A549 (cell line): ENCODE results near the gene LAPTM5. TPM values are rescaled to one million over a fixed set of nuclear protein-coding genes. Genes with fewer than 3 reads are reported as not detected.

ENCODE experiments used
- ATAC-seq, 2 experiments: fragments of 200-7000 bp in 1 of 2; fragments of >200 bp in 1 of 2; cut with Nextera tagmentation in 1 of 2; cut with Tn5 transposase in 1 of 2; 3 replicates each; pipeline versions ENCODE4 v1.8.0 to v1.9.1; 2018 to 2020; ENCODE audit warnings: mild to moderate bottlenecking in 1 of 2, moderate library complexity in 1 of 2
- CTCF ChIA-PET: fragments of 300-600 bp; sonication (Branson Sonifier 250); formaldehyde crosslinking; extraction: SDS; loops from one replicate; lab custom pipeline; 2021; ENCODE audit warnings: antibody characterized with exemption, inconsistent platforms; lab: Yijun Ruan, JAX
- POLR2A ChIA-PET: fragments of 350-600 bp; formaldehyde crosslinking; extraction: SDS; loops from one replicate; lab custom pipeline; 2021; ENCODE audit warnings: antibody characterized with exemption, inconsistent platforms; lab: Yijun Ruan, JAX
- DNase-seq, 2 experiments: peaks; one replicate each; pipeline versions ENCODE4 v3.0.0 to v3.0.0-alpha.2; 2011 to 2016; ENCODE audit warnings: low read depth in 1 of 2, low spot score in 1 of 2
- FAIRE-seq: peaks from 2 replicates; lab custom pipeline; 2011; peaks lifted over from hg19 to GRCh38; lab: Jason Lieb, UNC
- H3K27ac ChIP-seq, 2 experiments: fragments of >200 bp; sonication (Bioruptor Twin); formaldehyde crosslinking; 3 replicates each; pipeline ENCODE4 v1.5.1; 2016 to 2017
- H3K4me1 ChIP-seq: fragments of >200 bp; sonication (Bioruptor Twin); formaldehyde crosslinking; 3 replicates; pipeline ENCODE4 v1.6.1; 2016
- H3K4me2 ChIP-seq: fragments of >200 bp; sonication (Bioruptor Twin); formaldehyde crosslinking; 3 replicates; pipeline ENCODE4 v1.6.1; 2016
- H3K4me3 ChIP-seq: fragments of >200 bp; sonication (Bioruptor Twin); formaldehyde crosslinking; 3 replicates; pipeline ENCODE4 v1.5.1; 2016
- H3K9me3 ChIP-seq: fragments of >200 bp; sonication (Bioruptor Twin); formaldehyde crosslinking; 3 replicates; pipeline ENCODE4 v1.6.1; 2016
- CBX8 ChIP-seq: fragments of 200-600 bp; sonication (generic); IDR thresholded peaks from 2 replicates; pipeline ENCODE4 v1.6.1; 2016
- CHD2 ChIP-seq: fragments of 150-350 bp; IDR thresholded peaks from 2 replicates; pipeline ENCODE4 v1.6.1; 2014; ENCODE audit warnings: low read length; ENCODE audit not compliant: partially characterized antibody
- EHF ChIP-seq: fragments of 250-450 bp; sonication (Bioruptor Pico); IDR thresholded peaks from 2 replicates; pipeline ENCODE4 v1.5.0; 2020; ENCODE audit warnings: mild to moderate bottlenecking
- ESRRA ChIP-seq: fragments of 150-350 bp; IDR thresholded peaks from 2 replicates; pipeline ENCODE4 v1.6.1; 2014; ENCODE audit warnings: mild to moderate bottlenecking, low read length, borderline replicate concordance
- FOSL2 ChIP-seq, 2 experiments: fragments of 450-650 bp in 1 of 2; fragments of >200 bp in 1 of 2; sonication (Bioruptor Twin) in 1 of 2; formaldehyde crosslinking; IDR thresholded peaks; 2 replicates each; pipeline versions ENCODE4 v1.5.0 to v1.6.1; 2016 to 2020; ENCODE audit warnings: mild to moderate bottlenecking in 1 of 2, moderate library complexity in 1 of 2
- GATA3 ChIP-seq: IDR thresholded peaks from 2 replicates; pipeline ENCODE4 v1.6.1; 2012; ENCODE audit warnings: borderline replicate concordance
- HEYL ChIP-seq: fragments of 250-450 bp; sonication (Bioruptor Pico); IDR thresholded peaks from 2 replicates; pipeline ENCODE4 v1.8.0; 2021; ENCODE audit warnings: mild to moderate bottlenecking, moderate library complexity
- HOXB13 ChIP-seq: fragments of 250-450 bp; sonication (Bioruptor Pico); IDR thresholded peaks from 2 replicates; pipeline ENCODE4 v1.5.0; 2020; ENCODE audit warnings: low read depth, mild to moderate bottlenecking, moderate library complexity
- JUN ChIP-seq, 2 experiments: fragments of >200 bp; sonication (Bioruptor Twin); formaldehyde crosslinking; IDR thresholded peaks; 2 replicates in 1 of 2; 3 replicates in 1 of 2; pipeline ENCODE4 v1.6.1; 2016 to 2017
- KDM1A ChIP-seq: fragments of 200-600 bp; sonication (generic); IDR thresholded peaks from 2 replicates; pipeline ENCODE4 v1.6.1; 2016; ENCODE audit warnings: low read depth, mild to moderate bottlenecking
- KDM5A ChIP-seq: fragments of 200-600 bp; sonication (generic); IDR thresholded peaks from 2 replicates; pipeline ENCODE4 v1.6.1; 2016; ENCODE audit warnings: antibody characterized with exemption, mild to moderate bottlenecking
- MAFK ChIP-seq: fragments of 450-650 bp; IDR thresholded peaks from 2 replicates; pipeline ENCODE4 v1.6.1; 2014; ENCODE audit not compliant: partially characterized antibody
- MAZ ChIP-seq: fragments of 150-350 bp; IDR thresholded peaks from 2 replicates; pipeline ENCODE4 v1.6.1; 2014; ENCODE audit warnings: antibody characterized with exemption, low read depth, low read length, borderline replicate concordance
- MYC ChIP-seq: IDR thresholded peaks from 2 replicates; pipeline ENCODE4 v1.6.1; 2012; ENCODE audit warnings: mild to moderate bottlenecking, inconsistent platforms, low read length, improper control_type of control experiment, borderline replicate concordance
- NPAS2 ChIP-seq: fragments of 250-450 bp; sonication (Bioruptor Pico); IDR thresholded peaks from 2 replicates; pipeline ENCODE4 v1.8.0; 2022; ENCODE audit warnings: mild to moderate bottlenecking, moderate library complexity, borderline replicate concordance
- NR3C1 ChIP-seq: fragments of >200 bp; sonication (Bioruptor Twin); formaldehyde crosslinking; IDR thresholded peaks from 3 replicates; pipeline ENCODE4 v1.6.1; 2017
- PHF8 ChIP-seq: fragments of 200-600 bp; sonication (generic); IDR thresholded peaks from 2 replicates; pipeline ENCODE4 v1.6.1; 2016; ENCODE audit warnings: low read depth, mild to moderate bottlenecking, antibody characterized with exemption, moderate library complexity, borderline replicate concordance
- POLR2AphosphoS2 ChIP-seq: conservative IDR thresholded peaks from 2 replicates; pipeline ENCODE4 v1.6.1; 2012; ENCODE audit warnings: low read length, improper control_type of control experiment, inconsistent platforms
- RAD21 ChIP-seq, 2 experiments: fragments of >200 bp in 1 of 2; sonication (Bioruptor Twin) in 1 of 2; formaldehyde crosslinking in 1 of 2; IDR thresholded peaks in 1 of 2; conservative IDR thresholded peaks in 1 of 2; 2 replicates in 1 of 2; 3 replicates in 1 of 2; pipeline ENCODE4 v1.6.1; 2012 to 2018; ENCODE audit warnings: inconsistent platforms in 1 of 2
- RARB ChIP-seq: fragments of 250-450 bp; sonication (Bioruptor Pico); IDR thresholded peaks from 2 replicates; pipeline ENCODE4 v1.8.0; 2021; ENCODE audit warnings: mild to moderate bottlenecking, moderate library complexity
- RCOR1 ChIP-seq: fragments of 150-350 bp; IDR thresholded peaks from 2 replicates; pipeline ENCODE4 v1.6.1; 2014; ENCODE audit warnings: antibody characterized with exemption, low read length, low read depth
- RFX5 ChIP-seq: fragments of 450-650 bp; IDR thresholded peaks from 2 replicates; pipeline ENCODE4 v1.7.1; 2014; ENCODE audit warnings: antibody characterized with exemption, mild to moderate bottlenecking, moderate library complexity
- SMC3 ChIP-seq: fragments of >200 bp; sonication (Bioruptor Twin); formaldehyde crosslinking; IDR thresholded peaks from 3 replicates; pipeline ENCODE4 v1.6.1; 2018; ENCODE audit warnings: inconsistent platforms
- TFCP2L1 ChIP-seq: fragments of 250-450 bp; sonication (Bioruptor Pico); IDR thresholded peaks from 2 replicates; pipeline ENCODE4 v1.5.0; 2021; ENCODE audit warnings: mild to moderate bottlenecking
- ZC3H11A ChIP-seq: fragments of 450-650 bp; IDR thresholded peaks from 2 replicates; pipeline ENCODE4 v1.6.1; 2014; ENCODE audit warnings: antibody characterized with exemption, mild to moderate bottlenecking
- ZSCAN20 ChIP-seq: fragments of 250-450 bp; sonication (Bioruptor Pico); IDR thresholded peaks from 2 replicates; pipeline ENCODE4 v1.8.0; 2022; ENCODE audit warnings: mild to moderate bottlenecking, moderate library complexity
- WGBS: methylation state at CpG from one replicate; pipeline ENCODE4 v1.1.6; 2017; ENCODE audit errors: missing lambda C conversion rate; 5-methylcytosine and 5-hydroxymethylcytosine counted together
- polyA plus RNA-seq, 4 experiments: library from polyadenylated mRNA; depleted of rRNA in 3 of 4; stranded (reverse); fragments of >200 nt; fragmentation: RNase III in 1 of 4; extraction: RNeasy Plus Mini Kit Qiagen cat#74134 plus additional on column Dnase treatment in 1 of 4; gene quantifications; 2 replicates in 3 of 4; 3 replicates in 1 of 4; pipeline ENCODE4 v1.2.3, GENCODE V29; 2011 to 2017
- TF ChIP-seq, protein P1 (sequence below): fragments of 250-450 bp; sonication (Bioruptor Pico); IDR thresholded peaks from 2 replicates; pipeline ENCODE4 v1.5.0; 2020; ENCODE audit warnings: low read depth, mild to moderate bottlenecking, moderate library complexity
- TF ChIP-seq, protein P2 (sequence below): fragments of 250-450 bp; sonication (Bioruptor Pico); IDR thresholded peaks from 2 replicates; pipeline ENCODE4 v1.5.0; 2021; ENCODE audit warnings: mild to moderate bottlenecking, moderate library complexity, borderline replicate concordance
- TF ChIP-seq, protein P3 (sequence below): fragments of >200 bp; sonication (Bioruptor Twin); formaldehyde crosslinking; IDR thresholded peaks from 3 replicates; pipeline ENCODE4 v1.5.1; 2016
- TF ChIP-seq, protein P4 (sequence below): fragments of >200 bp; sonication (Bioruptor Twin); formaldehyde crosslinking; IDR thresholded peaks from 3 replicates; pipeline ENCODE4 v1.6.1; 2016

The LAPTM5 gene
- polyA plus RNA-seq, 2 of the 4 experiments (the other 2 are of a cell fraction) = 0.06 to 0.22 TPM

DNA sequence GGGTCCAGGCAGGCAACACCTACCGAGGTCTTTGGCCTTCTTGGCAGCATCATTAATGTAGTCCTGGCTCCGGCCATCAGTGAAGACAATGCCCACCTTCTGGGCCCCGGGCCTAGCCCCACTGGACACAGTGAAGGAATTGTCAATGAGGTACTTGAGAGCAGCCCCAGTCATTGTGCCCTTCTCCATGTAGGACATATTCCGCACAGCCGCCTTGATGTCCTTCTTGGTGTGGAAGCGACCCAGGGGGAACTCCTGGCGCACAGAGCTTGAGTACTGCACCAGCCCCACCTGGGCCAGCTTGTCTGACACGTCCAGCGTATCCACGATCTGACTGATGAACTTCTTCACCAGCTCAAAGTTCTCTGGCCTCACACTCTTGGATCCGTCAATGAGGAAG lies 41.7 kb downstream of the LAPTM5 start:
- FAIRE-seq (no peak), ATAC-seq (no peak), DNase-seq (no peak)
- TF ChIP-seq NR3C1 (no peak), ZSCAN20 (CRISPR knock-in tag) (no peak), ZC3H11A (no peak), KDM5A (no peak), SMC3 (no peak), TFCP2L1 (CRISPR knock-in tag) (no peak), MYC (no peak), MAZ (no peak), GATA3 (no peak), KDM1A (no peak), RFX5 (no peak), NPAS2 (CRISPR knock-in tag) (no peak), HOXB13 (CRISPR knock-in tag) (no peak), ESRRA (no peak), RCOR1 (no peak)
- TF ChIP-seq, protein P1, sequence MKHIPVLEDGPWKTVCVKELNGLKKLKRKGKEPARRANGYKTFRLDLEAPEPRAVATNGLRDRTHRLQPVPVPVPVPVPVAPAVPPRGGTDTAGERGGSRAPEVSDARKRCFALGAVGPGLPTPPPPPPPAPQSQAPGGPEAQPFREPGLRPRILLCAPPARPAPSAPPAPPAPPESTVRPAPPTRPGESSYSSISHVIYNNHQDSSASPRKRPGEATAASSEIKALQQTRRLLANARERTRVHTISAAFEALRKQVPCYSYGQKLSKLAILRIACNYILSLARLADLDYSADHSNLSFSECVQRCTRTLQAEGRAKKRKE (CRISPR knock-in tag) = no peak
- TF ChIP-seq, protein P2, sequence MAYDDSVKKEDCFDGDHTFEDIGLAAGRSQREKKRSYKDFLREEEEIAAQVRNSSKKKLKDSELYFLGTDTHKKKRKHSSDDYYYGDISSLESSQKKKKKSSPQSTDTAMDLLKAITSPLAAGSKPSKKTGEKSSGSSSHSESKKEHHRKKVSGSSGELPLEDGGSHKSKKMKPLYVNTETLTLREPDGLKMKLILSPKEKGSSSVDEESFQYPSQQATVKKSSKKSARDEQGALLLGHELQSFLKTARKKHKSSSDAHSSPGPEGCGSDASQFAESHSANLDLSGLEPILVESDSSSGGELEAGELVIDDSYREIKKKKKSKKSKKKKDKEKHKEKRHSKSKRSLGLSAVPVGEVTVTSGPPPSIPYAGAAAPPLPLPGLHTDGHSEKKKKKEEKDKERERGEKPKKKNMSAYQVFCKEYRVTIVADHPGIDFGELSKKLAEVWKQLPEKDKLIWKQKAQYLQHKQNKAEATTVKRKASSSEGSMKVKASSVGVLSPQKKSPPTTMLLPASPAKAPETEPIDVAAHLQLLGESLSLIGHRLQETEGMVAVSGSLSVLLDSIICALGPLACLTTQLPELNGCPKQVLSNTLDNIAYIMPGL = no peak
- TF ChIP-seq, protein P3, sequence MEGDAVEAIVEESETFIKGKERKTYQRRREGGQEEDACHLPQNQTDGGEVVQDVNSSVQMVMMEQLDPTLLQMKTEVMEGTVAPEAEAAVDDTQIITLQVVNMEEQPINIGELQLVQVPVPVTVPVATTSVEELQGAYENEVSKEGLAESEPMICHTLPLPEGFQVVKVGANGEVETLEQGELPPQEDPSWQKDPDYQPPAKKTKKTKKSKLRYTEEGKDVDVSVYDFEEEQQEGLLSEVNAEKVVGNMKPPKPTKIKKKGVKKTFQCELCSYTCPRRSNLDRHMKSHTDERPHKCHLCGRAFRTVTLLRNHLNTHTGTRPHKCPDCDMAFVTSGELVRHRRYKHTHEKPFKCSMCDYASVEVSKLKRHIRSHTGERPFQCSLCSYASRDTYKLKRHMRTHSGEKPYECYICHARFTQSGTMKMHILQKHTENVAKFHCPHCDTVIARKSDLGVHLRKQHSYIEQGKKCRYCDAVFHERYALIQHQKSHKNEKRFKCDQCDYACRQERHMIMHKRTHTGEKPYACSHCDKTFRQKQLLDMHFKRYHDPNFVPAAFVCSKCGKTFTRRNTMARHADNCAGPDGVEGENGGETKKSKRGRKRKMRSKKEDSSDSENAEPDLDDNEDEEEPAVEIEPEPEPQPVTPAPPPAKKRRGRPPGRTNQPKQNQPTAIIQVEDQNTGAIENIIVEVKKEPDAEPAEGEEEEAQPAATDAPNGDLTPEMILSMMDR = no peak
- TF ChIP-seq, protein P4, sequence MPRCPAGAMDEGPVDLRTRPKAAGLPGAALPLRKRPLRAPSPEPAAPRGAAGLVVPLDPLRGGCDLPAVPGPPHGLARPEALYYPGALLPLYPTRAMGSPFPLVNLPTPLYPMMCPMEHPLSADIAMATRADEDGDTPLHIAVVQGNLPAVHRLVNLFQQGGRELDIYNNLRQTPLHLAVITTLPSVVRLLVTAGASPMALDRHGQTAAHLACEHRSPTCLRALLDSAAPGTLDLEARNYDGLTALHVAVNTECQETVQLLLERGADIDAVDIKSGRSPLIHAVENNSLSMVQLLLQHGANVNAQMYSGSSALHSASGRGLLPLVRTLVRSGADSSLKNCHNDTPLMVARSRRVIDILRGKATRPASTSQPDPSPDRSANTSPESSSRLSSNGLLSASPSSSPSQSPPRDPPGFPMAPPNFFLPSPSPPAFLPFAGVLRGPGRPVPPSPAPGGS = no peak
- ChIA-PET CTCF (interaction anchor here (0.6 to 1.7 kb wide), 4 partner anchors 8 to 1479 kb away, joined by 3 to 8 read pairs (median 4); partner anchors contain the start of gene PTPRU), POLR2A (no interaction called here)
- Histone ChIP-seq H3K4me1 (peaks cover 5% of the 10 kb centered on the region; the same call in 2 of the 3 replicates), H3K9me3 (0 out of 3 replicates have a peak, but pooled peaks cover 2% of the 10 kb centered on the region), H3K4me3 (no peak overlapping the region), H3K4me2 (no peak overlapping the region), H3K27ac (no peak overlapping the region)
- WGBS = 70% methylated on average over 5 of the region's 11 CpGs

DNA sequence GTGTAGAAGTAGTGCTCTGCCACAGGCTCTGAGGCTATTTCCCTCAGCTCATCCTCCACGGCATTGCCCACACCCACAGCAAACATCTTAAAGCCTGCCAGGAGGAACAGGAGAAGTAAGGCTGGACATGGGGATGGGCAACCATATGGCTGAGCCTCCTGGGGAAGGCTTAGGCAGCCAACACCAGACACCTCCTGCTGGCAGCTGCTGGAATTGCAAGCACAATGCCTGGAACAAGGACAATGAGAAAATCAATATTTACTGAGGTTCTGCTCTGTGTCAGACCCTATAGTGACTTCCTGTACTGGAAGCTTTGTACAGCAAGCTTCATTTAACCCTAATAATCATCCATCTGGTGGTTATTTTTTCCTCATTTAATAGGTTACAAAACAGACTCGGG lies 42.4 kb downstream of the LAPTM5 start:
- DNase-seq (peak in 1 of 2 experiments; percentile 38), FAIRE-seq (no peak), ATAC-seq (no peak)
- H3K9me3 ChIP-seq = 0 out of 3 replicates have a peak, but pooled peaks cover 2% of the 10 kb centered on the region
- no peak overlapping the region for H3K4me3 ChIP-seq
- TF ChIP-seq RAD21 (conservative IDR thresholded peaks at IDR 0.05 in 1 of 2, IDR thresholded peaks at IDR 0.05 in 1 of 2) (no peak), CBX8 (no peak), EHF (CRISPR knock-in tag) (no peak), JUN (IDR thresholded peaks at IDR 0.05) (no peak), CHD2 (no peak), HEYL (CRISPR knock-in tag) (no peak), MAFK (no peak), POLR2AphosphoS2 (no peak), RARB (no peak), RFX5 (no peak), FOSL2 (IDR thresholded peaks at IDR 0.05) (no peak), FOSL2 (CRISPR knock-in tag; IDR thresholded peaks at IDR 0.05) (no peak), KDM1A (no peak), PHF8 (no peak)
- ChIA-PET POLR2A (no interaction called here), CTCF (interaction anchor here (0.6 to 1.7 kb wide), 4 partner anchors 335 to 1479 kb away, joined by 4 read pairs; partner anchors contain the start of gene PTPRU)
- no peak overlapping the region for H3K27ac ChIP-seq
- 88% methylated on average over 2 of the region's 2 CpGs for WGBS
- H3K4me1 ChIP-seq = peaks cover 5% of the 10 kb centered on the region; the same call in 2 of the 3 replicates
- no peak overlapping the region for H3K4me2 ChIP-seq
